LNCaP clone FGC (cell line): Measurements from ENCODE around the gene VPS16.
"Not testable (repeated sequence)": the region's sequence is repeated elsewhere in the genome, so short reads cannot be mapped to it uniquely, and the experiment has no call there.

Source experiments
- DNase-seq: peaks from one replicate; pipeline ENCODE4 v3.0.0-alpha.2; 2011; ENCODE audit warnings: low read depth
- H3K4me3 ChIP-seq: 2 replicates; pipeline ENCODE4 v1.5.1; 2011; ENCODE audit warnings: mild to moderate bottlenecking, low read depth, low read length, control low read depth
- TF ChIP-seq, protein P1 (sequence below): IDR thresholded peaks from 2 replicates; pipeline ENCODE4 v1.5.1; 2012; ENCODE audit warnings: mild to moderate bottlenecking; ENCODE audit not compliant: control insufficient read depth, insufficient read depth; ENCODE audit errors: extremely low read depth

Gene VPS16

DNA sequence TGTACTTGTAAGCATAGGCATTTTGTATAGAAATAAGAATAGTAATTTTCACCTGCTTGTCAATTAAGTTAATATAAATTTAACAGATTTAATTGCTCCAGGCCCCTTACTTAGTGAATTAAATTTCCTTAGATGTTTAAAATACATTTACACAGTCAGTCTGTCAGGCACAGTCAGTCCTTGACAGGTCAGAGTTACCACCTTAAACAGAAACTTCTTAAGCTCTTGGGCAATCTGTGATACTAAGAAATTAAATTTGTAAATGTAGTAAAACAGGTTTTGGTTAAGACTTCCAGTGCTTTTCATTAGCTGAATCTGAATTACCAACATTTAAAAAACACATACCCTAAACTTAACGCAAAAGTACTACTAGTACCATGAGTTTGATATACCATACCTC lies 48.7 kb downstream of the VPS16 start:
- TF ChIP-seq, protein P1, sequence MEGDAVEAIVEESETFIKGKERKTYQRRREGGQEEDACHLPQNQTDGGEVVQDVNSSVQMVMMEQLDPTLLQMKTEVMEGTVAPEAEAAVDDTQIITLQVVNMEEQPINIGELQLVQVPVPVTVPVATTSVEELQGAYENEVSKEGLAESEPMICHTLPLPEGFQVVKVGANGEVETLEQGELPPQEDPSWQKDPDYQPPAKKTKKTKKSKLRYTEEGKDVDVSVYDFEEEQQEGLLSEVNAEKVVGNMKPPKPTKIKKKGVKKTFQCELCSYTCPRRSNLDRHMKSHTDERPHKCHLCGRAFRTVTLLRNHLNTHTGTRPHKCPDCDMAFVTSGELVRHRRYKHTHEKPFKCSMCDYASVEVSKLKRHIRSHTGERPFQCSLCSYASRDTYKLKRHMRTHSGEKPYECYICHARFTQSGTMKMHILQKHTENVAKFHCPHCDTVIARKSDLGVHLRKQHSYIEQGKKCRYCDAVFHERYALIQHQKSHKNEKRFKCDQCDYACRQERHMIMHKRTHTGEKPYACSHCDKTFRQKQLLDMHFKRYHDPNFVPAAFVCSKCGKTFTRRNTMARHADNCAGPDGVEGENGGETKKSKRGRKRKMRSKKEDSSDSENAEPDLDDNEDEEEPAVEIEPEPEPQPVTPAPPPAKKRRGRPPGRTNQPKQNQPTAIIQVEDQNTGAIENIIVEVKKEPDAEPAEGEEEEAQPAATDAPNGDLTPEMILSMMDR = no peak
- no peak for DNase-seq
- no peak overlapping the region for H3K4me3 ChIP-seq

DNA sequence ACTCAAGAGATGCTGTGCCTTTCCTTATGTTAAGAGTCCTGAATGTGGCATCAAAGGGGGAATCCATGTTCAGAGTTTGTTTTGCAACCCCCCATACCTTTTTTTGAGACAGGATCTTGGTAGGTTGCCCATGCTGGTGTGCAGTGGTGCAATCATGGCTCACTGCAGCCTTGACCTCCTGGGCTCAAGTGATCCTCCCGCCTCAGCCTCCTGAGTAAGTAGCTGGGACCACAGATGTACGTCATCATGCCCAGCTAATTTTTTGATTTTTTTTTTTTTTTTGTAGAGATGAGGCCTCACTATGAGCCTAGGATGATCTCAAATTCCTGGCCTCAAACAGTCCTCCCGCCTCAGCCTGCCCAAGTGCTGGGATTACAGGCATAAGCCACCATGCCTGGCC lies 49.3 kb downstream of the VPS16 start:
- TF ChIP-seq, protein P1 = no peak
- DNase-seq = no peak
- no peak overlapping the region for H3K4me3 ChIP-seq

- TF ChIP-seq, protein P1 = no peak
- H3K4me3 ChIP-seq = no peak overlapping the region
- peak; percentile 53 for DNase-seq
Measured at GRCh38 chr20:2890742-2891141, 50.2 kb downstream of the VPS16 start.

DNA sequence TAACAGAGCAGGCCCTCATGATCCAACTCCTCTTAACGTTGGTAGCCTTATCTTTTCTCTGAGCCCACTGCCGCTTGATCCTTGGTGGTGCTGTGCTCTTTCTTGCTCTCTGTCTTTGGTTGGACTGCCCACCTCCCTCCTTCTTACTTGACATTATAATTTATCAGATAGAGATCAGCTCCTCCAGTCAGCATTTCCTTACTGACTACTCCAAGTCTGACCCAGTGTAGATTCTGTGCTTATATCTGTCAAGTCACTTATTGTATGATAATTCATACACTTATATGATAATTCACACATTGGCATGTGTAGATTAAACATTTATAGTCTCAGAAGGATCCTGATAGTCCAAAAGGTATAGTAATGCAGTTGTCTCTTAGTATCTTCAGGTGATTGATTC lies 50.8 kb downstream of the VPS16 start:
- no peak overlapping the region for H3K4me3 ChIP-seq
- no peak for DNase-seq
- TF ChIP-seq, protein P1 = no peak

DNA sequence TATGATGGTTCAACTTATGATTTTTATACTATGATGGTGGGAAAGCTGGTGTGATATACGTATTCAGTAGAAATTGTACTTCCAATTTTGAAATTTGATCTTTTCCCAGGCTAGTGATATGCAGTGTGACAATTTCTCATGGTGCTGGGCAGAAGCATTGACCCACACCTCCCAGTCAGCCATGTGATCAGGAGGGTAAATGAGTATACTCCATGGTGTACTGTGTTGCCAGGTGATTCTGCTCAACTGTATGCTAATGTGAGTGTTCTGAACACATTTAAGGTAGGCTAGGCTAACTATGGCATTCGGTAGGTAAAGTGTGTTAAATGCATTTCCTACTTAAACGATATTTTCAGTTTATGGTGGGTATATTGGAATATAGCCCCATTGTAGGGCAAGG lies 51.8 kb downstream of the VPS16 start:
- H3K4me3 ChIP-seq = no peak overlapping the region
- DNase-seq = no peak
- TF ChIP-seq, protein P1 = no peak

DNA sequence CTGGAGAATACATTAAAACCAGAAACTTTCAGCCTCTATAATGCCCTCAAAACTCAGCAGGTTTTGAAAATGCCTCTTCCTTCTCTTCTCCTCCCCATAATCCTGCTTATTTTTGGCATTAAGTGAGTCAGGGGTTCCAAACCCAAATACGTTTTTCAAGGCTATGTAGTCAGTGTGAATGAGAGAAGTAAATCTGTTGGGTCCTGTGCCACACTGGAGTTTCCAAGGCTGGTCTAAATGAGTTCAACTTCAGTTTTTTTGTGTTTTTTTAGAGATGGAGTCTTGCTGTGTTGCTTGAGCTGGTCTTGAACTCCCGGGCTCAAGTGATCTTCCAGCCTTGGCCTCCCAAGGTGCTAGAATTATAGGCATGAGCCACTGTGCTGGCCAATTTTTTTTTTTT lies 53.7 kb downstream of the VPS16 start:
- TF ChIP-seq, protein P1 = no peak
- DNase-seq = no peak

GRCh38 chr20:2895154-2895553 lies 54.6 kb downstream of the VPS16 start:
- not testable (repeated sequence) for H3K4me3 ChIP-seq, DNase-seq

More for the DNA sequence above, 53.7 kb downstream of the VPS16 start:
- H3K4me3 ChIP-seq = no peak overlapping the region

GRCh38 chr20:2899243-2899642 lies 58.7 kb downstream of the VPS16 start:
- TF ChIP-seq, protein P1 = no peak
- DNase-seq = no peak
- H3K4me3 ChIP-seq = no peak overlapping the region
